ENCODE results near the gene SLIRP. TPM values are rescaled to one million over a fixed set of nuclear protein-coding genes. Genes with fewer than 3 reads are reported as not detected.
"Not testable (repeated sequence)": the region's sequence is repeated elsewhere in the genome, so short reads cannot be mapped to it uniquely, and the experiment has no call there.

Gene SLIRP
- 102 TPM for total RNA-seq

DNA sequence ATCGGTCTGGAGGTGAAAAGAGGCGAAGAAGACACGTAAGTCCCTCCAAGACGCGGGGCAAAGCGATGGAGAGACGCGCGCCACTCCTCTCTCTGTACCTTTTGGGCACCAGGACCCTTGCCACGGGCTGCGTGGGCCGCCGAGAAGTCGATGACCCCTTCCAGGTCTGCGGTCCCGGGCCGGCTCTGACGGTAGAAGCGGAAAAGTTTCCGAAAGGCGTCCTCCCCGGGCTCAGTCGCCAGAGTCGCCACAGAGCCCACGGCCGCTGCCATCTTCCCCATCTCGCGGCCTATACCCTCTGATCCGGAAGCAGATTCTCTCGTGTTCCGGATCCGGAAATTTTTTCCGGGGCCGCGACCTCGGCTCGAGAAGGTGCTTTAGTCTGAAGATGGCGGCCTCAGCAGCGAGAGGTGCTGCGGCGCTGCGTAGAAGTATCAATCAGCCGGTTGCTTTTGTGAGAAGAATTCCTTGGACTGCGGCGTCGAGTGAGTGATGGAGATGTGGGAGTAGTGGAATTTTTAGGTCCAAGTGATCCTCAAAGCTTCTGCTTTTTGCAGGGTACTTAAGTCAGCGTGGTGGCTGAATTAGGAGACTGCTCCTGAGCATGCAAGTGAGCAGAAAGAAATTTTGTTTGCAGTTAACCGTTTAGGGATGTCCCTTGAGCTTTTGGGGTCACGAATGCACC lies at the start of gene SLIRP, which contains the start of gene ALKBH1:
Gene SLIRP (plus strand): TSS at position 380 of the 685 bp plus-strand sequence. CDS start 9 bp downstream, at position 389.
Gene ALKBH1 (minus strand): TSS at position 300 of the 685 bp plus-strand sequence. CDS start 19 bp downstream, at position 281.
- Histone ChIP-seq H3K4me3 (ENCODE audit: low read length in 3 of 3) (peak within 1 kb of the TSS; percentile 87 to 98 (median 95)), H3K27me3 (ENCODE audit: control insufficient read depth in 3 of 3, insufficient read depth in 3 of 3, low read length in 3 of 3) (no peaks in the 10 kb centered on the region), H3K36me3 (ENCODE audit: control insufficient read depth in 3 of 3, insufficient read depth in 3 of 3, low read length in 3 of 3) (peaks cover 10 to 31% (median 28%) of the 10 kb centered on the region in 3 donors), H3K9ac (ENCODE audit: low read depth in 1 of 3, low read length in 3 of 3) (peak within 1 kb of the TSS; percentile 77 to 92 (median 92)), H3K9me3 (ENCODE audit: control insufficient read depth in 3 of 3, low read length in 3 of 3) (no peaks in the 10 kb centered on the region), H3K27ac (ENCODE audit: low read depth, low read length) (peak within 1 kb of the TSS; percentile 63), H3K4me1 (ENCODE audit: control insufficient read depth in 3 of 3, insufficient read depth in 3 of 3, low read length in 3 of 3) (peaks cover 15 to 38% (median 24%) of the 10 kb centered on the region in 3 donors)

- H3K27ac ChIP-seq (ENCODE audit: low read depth, low read length): no peak overlapping the region
- peaks cover 0 to 6% (median 0%) of the 10 kb centered on the region in 3 donors for H3K27me3 ChIP-seq (ENCODE audit: control insufficient read depth in 3 of 3, insufficient read depth in 3 of 3, low read length in 3 of 3)
- H3K9ac ChIP-seq (ENCODE audit: low read depth in 1 of 3, low read length in 3 of 3): no peak overlapping the region
These were observed 48.1 kb upstream of the SLIRP start for GRCh38 chr14:77659831-77660230.

DNA sequence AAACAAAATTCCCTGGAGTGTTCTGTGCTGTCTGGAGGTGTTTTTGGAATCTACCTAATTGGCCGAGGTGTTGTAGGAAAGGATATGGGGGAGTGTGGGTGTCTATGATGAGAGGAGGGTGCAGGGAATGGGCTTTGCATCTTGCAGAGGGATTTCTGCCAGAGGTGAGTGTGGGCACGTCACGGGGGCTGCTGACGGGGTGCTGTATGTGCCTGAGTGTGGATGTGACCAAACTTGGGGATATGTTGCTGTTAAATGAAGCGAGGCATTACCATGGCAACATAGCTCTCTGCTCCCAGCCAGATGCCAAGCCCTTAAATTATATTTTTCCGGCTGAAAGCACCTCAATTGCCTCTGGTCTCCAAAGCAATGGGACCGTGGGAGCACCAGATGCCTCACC lies 47.1 kb upstream of the SLIRP start:
- Histone ChIP-seq H3K9me3 (ENCODE audit: control insufficient read depth in 3 of 3, low read length in 3 of 3) (no peaks in the 10 kb centered on the region), H3K9ac (ENCODE audit: low read depth in 1 of 3, low read length in 3 of 3) (no peak overlapping the region), H3K36me3 (ENCODE audit: control insufficient read depth in 3 of 3, insufficient read depth in 3 of 3, low read length in 3 of 3) (no peaks in the 10 kb centered on the region), H3K4me3 (ENCODE audit: low read length in 3 of 3) (no peak overlapping the region), H3K4me1 (ENCODE audit: control insufficient read depth in 3 of 3, insufficient read depth in 3 of 3, low read length in 3 of 3) (no peaks in the 10 kb centered on the region), H3K27me3 (ENCODE audit: control insufficient read depth in 3 of 3, insufficient read depth in 3 of 3, low read length in 3 of 3) (peaks cover 0 to 6% (median 0%) of the 10 kb centered on the region in 3 donors), H3K27ac (ENCODE audit: low read depth, low read length) (no peak overlapping the region)

More at GRCh38 chr14:77659831-77660230, 48.1 kb upstream of the SLIRP start:
- H3K4me1 ChIP-seq (ENCODE audit: control insufficient read depth in 3 of 3, insufficient read depth in 3 of 3, low read length in 3 of 3): peaks cover 0 to under 1% (median 0%) of the 10 kb centered on the region in 3 donors
- H3K9me3 ChIP-seq (ENCODE audit: control insufficient read depth in 3 of 3, low read length in 3 of 3): no peaks in the 10 kb centered on the region
- no peaks in the 10 kb centered on the region for H3K36me3 ChIP-seq (ENCODE audit: control insufficient read depth in 3 of 3, insufficient read depth in 3 of 3, low read length in 3 of 3)
- no peak overlapping the region for H3K4me3 ChIP-seq (ENCODE audit: low read length in 3 of 3)

DNA sequence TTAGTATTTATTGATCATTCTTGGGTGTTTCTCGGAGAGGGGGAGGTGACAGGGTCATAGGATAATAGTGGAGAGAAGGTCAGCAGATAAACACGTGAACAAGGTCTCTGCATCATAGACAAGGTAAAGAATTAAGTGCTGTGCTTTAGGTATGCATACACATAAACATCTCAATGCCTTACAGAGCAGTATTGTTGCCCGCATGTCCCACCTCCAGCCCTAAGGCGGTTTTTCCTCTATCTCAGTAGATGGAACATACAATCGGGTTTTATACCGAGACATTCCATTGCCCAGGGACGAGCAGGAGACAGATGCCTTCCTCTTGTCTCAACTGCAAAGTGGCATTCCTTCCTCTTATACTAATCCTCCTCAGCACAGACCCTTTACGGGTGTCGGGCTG lies 46.3 kb upstream of the SLIRP start:
- not testable (repeated sequence) for H3K27me3 ChIP-seq (ENCODE audit: control insufficient read depth in 3 of 3, insufficient read depth in 3 of 3, low read length in 3 of 3)

GRCh38 chr14:77663293-77663692 lies 44.6 kb upstream of the SLIRP start:
- Histone ChIP-seq H3K27me3 (ENCODE audit: control insufficient read depth in 3 of 3, insufficient read depth in 3 of 3, low read length in 3 of 3) (peaks cover 0 to 6% (median 0%) of the 10 kb centered on the region in 3 donors), H3K4me3 (ENCODE audit: low read length in 3 of 3) (no peak overlapping the region), H3K4me1 (ENCODE audit: control insufficient read depth in 3 of 3, insufficient read depth in 3 of 3, low read length in 3 of 3) (no peaks in the 10 kb centered on the region), H3K9ac (ENCODE audit: low read depth in 1 of 3, low read length in 3 of 3) (no peak overlapping the region), H3K36me3 (ENCODE audit: control insufficient read depth in 3 of 3, insufficient read depth in 3 of 3, low read length in 3 of 3) (no peaks in the 10 kb centered on the region), H3K9me3 (ENCODE audit: control insufficient read depth in 3 of 3, low read length in 3 of 3) (no peaks in the 10 kb centered on the region), H3K27ac (ENCODE audit: low read depth, low read length) (peak overlapping the region; percentile 23)

More for the DNA sequence above, 46.3 kb upstream of the SLIRP start:
- H3K27ac ChIP-seq (ENCODE audit: low read depth, low read length); H3K4me3 ChIP-seq (ENCODE audit: low read length in 3 of 3); H3K9me3 ChIP-seq (ENCODE audit: control insufficient read depth in 3 of 3, low read length in 3 of 3); H3K9ac ChIP-seq (ENCODE audit: low read depth in 1 of 3, low read length in 3 of 3); H3K4me1 ChIP-seq (ENCODE audit: control insufficient read depth in 3 of 3, insufficient read depth in 3 of 3, low read length in 3 of 3); H3K36me3 ChIP-seq (ENCODE audit: control insufficient read depth in 3 of 3, insufficient read depth in 3 of 3, low read length in 3 of 3): not testable (repeated sequence)

GRCh38 chr14:77667331-77667730 lies 40.6 kb upstream of the SLIRP start:
- H3K36me3 ChIP-seq (ENCODE audit: control insufficient read depth in 3 of 3, insufficient read depth in 3 of 3, low read length in 3 of 3): peaks cover 0 to 1% (median 0%) of the 10 kb centered on the region in 3 donors
- no peaks in the 10 kb centered on the region for H3K27me3 ChIP-seq (ENCODE audit: control insufficient read depth in 3 of 3, insufficient read depth in 3 of 3, low read length in 3 of 3)
- no peak overlapping the region for H3K4me3 ChIP-seq (ENCODE audit: low read length in 3 of 3)
- no peaks in the 10 kb centered on the region for H3K4me1 ChIP-seq (ENCODE audit: control insufficient read depth in 3 of 3, insufficient read depth in 3 of 3, low read length in 3 of 3)
- no peak overlapping the region for H3K9ac ChIP-seq (ENCODE audit: low read depth in 1 of 3, low read length in 3 of 3)
- H3K27ac ChIP-seq (ENCODE audit: low read depth, low read length): no peak overlapping the region
- no peaks in the 10 kb centered on the region for H3K9me3 ChIP-seq (ENCODE audit: control insufficient read depth in 3 of 3, low read length in 3 of 3)

GRCh38 chr14:77673193-77673592 lies 34.7 kb upstream of the SLIRP start:
- Histone ChIP-seq H3K36me3 (ENCODE audit: control insufficient read depth in 3 of 3, insufficient read depth in 3 of 3, low read length in 3 of 3) (peaks cover 12 to 30% (median 30%) of the 10 kb centered on the region in 3 donors), H3K27me3 (ENCODE audit: control insufficient read depth in 3 of 3, insufficient read depth in 3 of 3, low read length in 3 of 3) (no peaks in the 10 kb centered on the region), H3K4me3 (ENCODE audit: low read length in 3 of 3) (no peak overlapping the region), H3K4me1 (ENCODE audit: control insufficient read depth in 3 of 3, insufficient read depth in 3 of 3, low read length in 3 of 3) (no peaks in the 10 kb centered on the region), H3K9ac (ENCODE audit: low read depth in 1 of 3, low read length in 3 of 3) (no peak overlapping the region), H3K27ac (ENCODE audit: low read depth, low read length) (no peak overlapping the region), H3K9me3 (ENCODE audit: control insufficient read depth in 3 of 3, low read length in 3 of 3) (no peaks in the 10 kb centered on the region)

DNA sequence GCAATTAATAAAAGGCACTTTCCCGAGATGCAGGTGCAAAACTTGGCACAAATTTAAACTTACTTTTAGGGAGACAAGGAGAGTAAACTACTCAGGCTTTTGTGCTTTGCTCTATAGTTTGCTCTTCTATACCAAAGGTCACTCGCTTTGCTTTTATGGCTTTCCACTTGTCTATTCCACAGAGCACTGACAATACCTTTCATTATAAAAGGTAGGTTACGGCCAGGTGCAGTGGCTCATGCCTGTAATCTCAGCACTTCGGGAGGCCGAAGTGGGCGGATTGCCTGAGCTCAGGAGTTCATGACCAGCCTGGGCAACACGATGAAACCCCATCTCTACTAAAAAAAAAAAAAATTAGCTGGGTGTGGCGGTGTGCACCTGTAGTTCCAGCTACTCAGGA lies 33.0 kb upstream of the SLIRP start:
- peaks cover 16 to 36% (median 33%) of the 10 kb centered on the region in 3 donors for H3K36me3 ChIP-seq (ENCODE audit: control insufficient read depth in 3 of 3, insufficient read depth in 3 of 3, low read length in 3 of 3)
- H3K4me3 ChIP-seq (ENCODE audit: low read length in 3 of 3): no peak overlapping the region
- no peak overlapping the region for H3K27ac ChIP-seq (ENCODE audit: low read depth, low read length)
- H3K27me3 ChIP-seq (ENCODE audit: control insufficient read depth in 3 of 3, insufficient read depth in 3 of 3, low read length in 3 of 3): no peaks in the 10 kb centered on the region
- H3K9ac ChIP-seq (ENCODE audit: low read depth in 1 of 3, low read length in 3 of 3): no peak overlapping the region
- no peaks in the 10 kb centered on the region for H3K4me1 ChIP-seq (ENCODE audit: control insufficient read depth in 3 of 3, insufficient read depth in 3 of 3, low read length in 3 of 3)
- H3K9me3 ChIP-seq (ENCODE audit: control insufficient read depth in 3 of 3, low read length in 3 of 3): no peaks in the 10 kb centered on the region

DNA sequence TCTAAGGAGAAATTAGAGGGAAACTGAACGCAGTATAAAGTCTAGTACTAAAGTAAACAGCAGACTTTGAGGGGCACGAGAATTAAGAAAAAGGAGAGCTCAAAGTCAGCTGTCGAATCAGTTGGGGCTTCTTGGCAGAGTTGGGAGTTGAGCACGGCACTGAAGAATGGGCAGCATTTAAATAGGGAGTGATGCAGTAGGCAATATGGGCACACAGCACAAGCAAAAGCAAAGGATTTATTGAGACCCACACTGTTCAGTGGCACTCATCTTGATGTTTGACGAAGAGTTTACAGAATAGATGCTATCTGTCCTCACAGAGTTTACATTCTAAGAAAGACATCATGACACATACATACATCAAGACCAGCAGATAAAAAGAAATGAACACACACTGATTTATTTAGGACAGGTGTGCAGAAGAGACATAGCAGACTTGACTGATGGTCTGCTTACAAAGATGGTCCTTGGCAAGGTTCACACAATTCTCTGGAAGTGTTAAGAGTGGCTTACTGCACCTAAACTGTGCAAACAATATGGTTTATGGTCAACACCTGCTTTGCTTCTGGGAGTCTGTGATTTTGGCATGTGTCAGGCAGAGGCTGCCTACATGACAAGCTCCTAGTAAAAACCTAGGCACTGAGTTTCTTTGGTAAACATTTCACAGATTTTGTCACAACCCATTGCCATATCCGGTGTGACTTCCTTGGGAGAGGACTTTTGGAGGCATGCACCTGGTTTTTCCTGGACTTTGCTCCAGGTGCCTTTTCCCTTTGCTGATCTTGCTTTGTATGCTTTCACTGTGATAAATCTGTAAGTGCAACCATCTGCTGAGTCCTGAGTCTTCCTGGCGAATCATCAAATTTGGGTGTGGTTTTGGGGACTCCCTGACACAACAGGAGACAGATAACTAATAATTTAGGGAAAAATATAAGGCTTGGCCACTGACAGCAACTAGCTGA lies 26.4 kb upstream of the SLIRP start:
- Histone ChIP-seq H3K9me3 (ENCODE audit: control insufficient read depth in 3 of 3, low read length in 3 of 3) (no peaks in the 10 kb centered on the region), H3K27me3 (ENCODE audit: control insufficient read depth in 3 of 3, insufficient read depth in 3 of 3, low read length in 3 of 3) (no peaks in the 10 kb centered on the region)

More for the DNA sequence above, 26.4 kb upstream of the SLIRP start:
- Histone ChIP-seq H3K36me3 (ENCODE audit: control insufficient read depth in 3 of 3, insufficient read depth in 3 of 3, low read length in 3 of 3) (peaks cover 4 to 12% (median 8%) of the 10 kb centered on the region in 3 donors), H3K4me3 (ENCODE audit: low read length in 3 of 3) (peak overlapping the region in 1 of 3 donors; percentile 6), H3K4me1 (ENCODE audit: control insufficient read depth in 3 of 3, insufficient read depth in 3 of 3, low read length in 3 of 3) (peaks cover 9 to 12% (median 9%) of the 10 kb centered on the region in 3 donors), H3K9ac (ENCODE audit: low read depth in 1 of 3, low read length in 3 of 3) (no peak overlapping the region), H3K27ac (ENCODE audit: low read depth, low read length) (peak overlapping the region; percentile 67)
